WERI-Rb-1 (cell line): ENCODE measurements around the gene TRIM74.
A peak's percentile ranks its signal among the peaks of the same experiment; 100 is the strongest.
"Not testable (repeated sequence)": the region's sequence is repeated elsewhere in the genome, so short reads cannot be mapped to it uniquely, and the experiment has no call there.

Source experiments
- DNase-seq: peaks from one replicate; pipeline ENCODE4 v3.0.0-alpha.2; 2020
- H3K27ac ChIP-seq: fragments of 250-450 bp; sonication (Bioruptor Pico); 2 replicates; pipeline ENCODE4 v1.5.1; 2020; ENCODE audit warnings: mild to moderate bottlenecking, moderate library complexity
- H3K27me3 ChIP-seq: fragments of 250-450 bp; sonication (Bioruptor Pico); 2 replicates; pipeline ENCODE4 v1.5.1; 2021; ENCODE audit warnings: mild to moderate bottlenecking, low read depth, moderate library complexity; ENCODE audit not compliant: insufficient read depth, severe bottlenecking
- H3K36me3 ChIP-seq: fragments of 250-450 bp; sonication (Bioruptor Pico); 2 replicates; pipeline ENCODE4 v1.5.1; 2020; ENCODE audit warnings: mild to moderate bottlenecking, moderate library complexity
- H3K4me3 ChIP-seq: 2 replicates; pipeline ENCODE4 v1.5.1; 2011; ENCODE audit warnings: low read depth, mild to moderate bottlenecking, control low read depth, low read length
- H3K9me3 ChIP-seq: fragments of 250-450 bp; sonication (Bioruptor Pico); 2 replicates; pipeline ENCODE4 v1.5.1; 2021; ENCODE audit warnings: mild to moderate bottlenecking, moderate library complexity; ENCODE audit not compliant: severe bottlenecking
- TF ChIP-seq, protein P1 (sequence below): IDR thresholded peaks from 2 replicates; pipeline ENCODE4 v1.5.1; 2011; ENCODE audit warnings: low read depth, mild to moderate bottlenecking, control low read depth, inconsistent platforms, low read length

The TRIM74 gene

DNA sequence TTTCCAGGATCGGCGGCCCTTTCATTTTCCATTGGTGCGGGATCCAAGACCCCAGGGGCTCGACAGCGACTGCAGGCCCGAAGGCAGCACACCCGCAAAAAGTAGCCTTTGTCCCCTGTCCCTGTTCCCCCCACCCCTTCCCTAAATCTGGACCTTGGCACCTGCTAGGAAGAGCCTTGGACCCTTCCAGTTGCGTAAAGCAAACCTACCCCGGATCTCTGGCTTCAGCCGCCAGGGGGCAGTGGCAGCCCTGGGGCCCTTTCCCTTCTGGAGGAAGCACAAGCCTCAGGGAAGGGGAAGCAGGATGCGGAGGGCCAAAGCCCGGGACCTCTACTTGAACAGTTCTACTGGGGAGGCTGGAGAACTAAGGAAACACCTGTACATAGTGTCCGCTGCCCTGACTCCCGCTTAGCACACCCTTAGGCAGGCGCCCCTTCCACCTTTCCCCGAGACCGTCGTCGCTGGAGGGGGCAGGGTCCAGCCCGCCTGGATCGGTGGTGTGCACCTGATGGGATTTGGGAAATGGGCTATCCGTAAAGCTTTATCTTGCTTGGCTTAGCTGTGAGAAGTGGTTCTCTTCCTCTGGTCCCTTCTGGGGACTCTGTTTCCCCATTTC lies 23.0 kb downstream of the TRIM74 start:
- H3K27me3 ChIP-seq, DNase-seq, H3K27ac ChIP-seq, H3K36me3 ChIP-seq, H3K4me3 ChIP-seq, H3K9me3 ChIP-seq: not testable (repeated sequence)
- TF ChIP-seq, protein P1, sequence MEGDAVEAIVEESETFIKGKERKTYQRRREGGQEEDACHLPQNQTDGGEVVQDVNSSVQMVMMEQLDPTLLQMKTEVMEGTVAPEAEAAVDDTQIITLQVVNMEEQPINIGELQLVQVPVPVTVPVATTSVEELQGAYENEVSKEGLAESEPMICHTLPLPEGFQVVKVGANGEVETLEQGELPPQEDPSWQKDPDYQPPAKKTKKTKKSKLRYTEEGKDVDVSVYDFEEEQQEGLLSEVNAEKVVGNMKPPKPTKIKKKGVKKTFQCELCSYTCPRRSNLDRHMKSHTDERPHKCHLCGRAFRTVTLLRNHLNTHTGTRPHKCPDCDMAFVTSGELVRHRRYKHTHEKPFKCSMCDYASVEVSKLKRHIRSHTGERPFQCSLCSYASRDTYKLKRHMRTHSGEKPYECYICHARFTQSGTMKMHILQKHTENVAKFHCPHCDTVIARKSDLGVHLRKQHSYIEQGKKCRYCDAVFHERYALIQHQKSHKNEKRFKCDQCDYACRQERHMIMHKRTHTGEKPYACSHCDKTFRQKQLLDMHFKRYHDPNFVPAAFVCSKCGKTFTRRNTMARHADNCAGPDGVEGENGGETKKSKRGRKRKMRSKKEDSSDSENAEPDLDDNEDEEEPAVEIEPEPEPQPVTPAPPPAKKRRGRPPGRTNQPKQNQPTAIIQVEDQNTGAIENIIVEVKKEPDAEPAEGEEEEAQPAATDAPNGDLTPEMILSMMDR, result peak; percentile 36

DNA sequence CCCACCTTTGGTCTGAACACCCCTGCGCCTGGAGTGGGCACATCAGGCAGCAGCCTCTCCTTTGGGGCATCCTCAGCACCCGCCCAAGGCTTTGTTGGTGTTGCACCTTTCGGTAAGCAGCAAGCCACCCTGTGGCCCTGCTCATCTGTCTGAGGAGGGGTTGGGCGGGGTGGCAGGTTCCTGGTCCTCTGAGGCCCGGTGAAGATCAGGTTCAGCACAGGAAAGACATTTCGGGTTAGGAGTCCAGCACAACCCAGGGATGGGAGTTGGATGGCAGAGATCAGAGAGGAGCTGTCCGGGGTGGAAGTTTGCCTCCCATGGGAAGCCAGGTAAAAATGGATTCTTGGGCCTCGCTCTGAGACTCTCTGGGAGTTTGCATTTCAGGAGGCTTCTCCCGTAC lies 23.7 kb downstream of the TRIM74 start:
- H3K9me3 ChIP-seq, H3K27ac ChIP-seq, DNase-seq, H3K4me3 ChIP-seq, H3K27me3 ChIP-seq, H3K36me3 ChIP-seq: not testable (repeated sequence)

DNA sequence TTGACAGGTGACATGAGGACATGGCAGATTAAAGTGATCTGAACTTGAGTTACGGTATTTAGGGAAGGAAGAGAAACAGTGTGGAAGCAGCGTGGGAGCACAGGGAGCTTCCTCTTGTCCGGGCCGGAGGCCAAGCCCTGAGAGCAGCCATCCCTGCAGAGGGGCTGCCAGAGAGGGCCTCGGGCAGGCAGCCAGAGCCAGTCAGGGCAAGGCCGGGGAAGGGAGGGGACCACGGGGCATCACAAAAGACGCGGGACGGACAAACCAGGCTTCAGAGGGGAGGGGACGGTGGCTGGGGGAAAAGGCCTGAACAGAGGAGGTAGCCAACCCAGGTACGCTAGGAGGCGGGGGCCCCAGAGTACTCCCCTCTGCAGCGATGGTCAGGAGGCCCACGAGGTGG lies 24.3 kb downstream of the TRIM74 start:
- not testable (repeated sequence) for H3K4me3 ChIP-seq, H3K9me3 ChIP-seq, DNase-seq, H3K27me3 ChIP-seq, H3K36me3 ChIP-seq, H3K27ac ChIP-seq

DNA sequence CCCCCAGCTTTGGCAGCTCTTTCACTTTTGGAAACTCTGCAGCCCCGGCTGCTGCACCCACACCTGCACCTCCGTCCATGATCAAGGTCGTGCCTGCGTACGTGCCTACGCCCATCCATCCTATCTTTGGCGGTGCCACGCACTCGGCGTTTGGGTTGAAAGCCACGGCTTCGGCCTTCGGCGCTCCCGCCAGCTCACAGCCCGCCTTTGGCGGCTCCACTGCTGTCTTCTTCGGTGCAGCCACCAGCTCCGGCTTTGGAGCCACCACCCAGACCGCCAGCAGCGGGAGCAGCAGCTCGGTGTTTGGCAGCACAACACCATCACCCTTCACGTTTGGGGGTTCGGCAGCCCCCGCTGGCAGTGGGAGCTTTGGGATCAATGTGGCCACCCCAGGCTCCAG lies 26.3 kb downstream of the TRIM74 start:
- H3K27me3 ChIP-seq, H3K27ac ChIP-seq, H3K9me3 ChIP-seq, H3K36me3 ChIP-seq, DNase-seq, H3K4me3 ChIP-seq: not testable (repeated sequence)

DNA sequence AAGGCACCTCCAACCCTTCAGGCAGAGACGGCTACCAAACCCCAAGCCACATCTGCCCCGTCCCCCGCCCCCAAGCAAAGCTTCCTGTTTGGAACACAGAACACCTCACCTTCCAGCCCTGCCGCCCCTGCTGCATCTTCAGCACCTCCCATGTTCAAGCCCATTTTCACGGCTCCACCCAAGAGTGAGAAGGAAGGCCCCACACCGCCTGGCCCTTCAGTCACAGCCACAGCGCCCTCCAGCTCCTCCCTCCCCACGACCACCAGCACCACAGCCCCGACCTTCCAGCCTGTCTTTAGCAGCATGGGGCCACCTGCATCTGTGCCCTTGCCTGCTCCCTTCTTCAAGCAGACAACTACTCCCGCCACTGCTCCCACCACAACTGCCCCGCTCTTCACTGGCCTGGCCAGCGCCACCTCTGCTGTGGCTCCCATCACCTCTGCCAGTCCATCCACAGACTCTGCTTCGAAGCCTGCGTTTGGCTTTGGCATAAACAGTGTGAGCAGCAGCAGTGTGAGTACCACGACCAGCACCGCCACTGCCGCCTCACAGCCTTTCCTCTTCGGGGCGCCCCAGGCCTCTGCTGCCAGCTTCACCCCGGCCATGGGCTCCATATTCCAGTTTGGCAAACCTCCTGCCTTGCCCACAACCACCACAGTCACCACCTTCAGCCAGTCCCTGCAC lies 27.1 kb downstream of the TRIM74 start:
- not testable (repeated sequence) for H3K36me3 ChIP-seq, DNase-seq, H3K27me3 ChIP-seq, H3K4me3 ChIP-seq, H3K9me3 ChIP-seq, H3K27ac ChIP-seq

DNA sequence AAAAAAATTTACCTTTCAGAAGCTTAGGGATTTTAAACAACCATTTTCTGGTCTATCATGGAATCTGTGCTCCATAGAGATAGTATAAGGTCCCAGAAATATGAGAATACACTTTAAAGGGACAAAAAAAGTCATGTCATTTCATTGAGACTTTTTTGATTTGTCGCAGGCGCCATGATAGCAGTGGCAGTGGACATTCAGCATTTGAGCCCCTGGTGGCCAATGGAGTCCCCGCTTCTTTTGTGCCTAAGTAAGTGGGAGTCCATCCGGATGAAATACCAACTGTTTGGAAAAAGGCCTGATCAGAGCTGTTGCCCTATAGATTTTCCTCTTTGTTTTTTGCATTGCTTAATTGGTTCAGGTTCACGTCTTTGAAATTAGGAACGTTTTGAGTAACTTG lies 41.0 kb downstream of the TRIM74 start:
- H3K4me3 ChIP-seq, DNase-seq, H3K27ac ChIP-seq, H3K9me3 ChIP-seq, H3K27me3 ChIP-seq: not testable (repeated sequence)
- H3K36me3 ChIP-seq, result peaks cover 43% of the 10 kb centered on the region

DNA sequence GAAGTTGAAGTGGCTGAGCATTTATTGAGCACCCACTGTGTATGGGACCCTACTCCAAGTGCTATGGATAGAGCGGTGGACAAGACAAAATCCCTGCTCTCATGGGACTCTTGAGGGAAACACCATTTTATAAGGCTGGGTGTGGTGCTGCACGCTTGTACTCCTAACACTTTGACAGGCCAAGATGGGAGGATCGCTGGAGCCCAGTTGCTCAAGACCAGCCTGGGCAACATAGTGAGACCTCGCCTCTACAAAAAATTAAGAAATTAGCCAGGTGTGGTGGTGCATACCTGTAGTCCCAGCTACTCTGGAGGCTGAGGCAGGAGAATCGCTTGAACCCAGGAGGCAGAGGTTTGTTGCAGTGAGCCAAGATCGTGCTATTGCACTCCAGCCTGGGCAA lies 41.5 kb downstream of the TRIM74 start:
- not testable (repeated sequence) for H3K4me3 ChIP-seq, H3K27ac ChIP-seq, H3K9me3 ChIP-seq, H3K27me3 ChIP-seq, DNase-seq
- H3K36me3 ChIP-seq, result peaks cover 43% of the 10 kb centered on the region

DNA sequence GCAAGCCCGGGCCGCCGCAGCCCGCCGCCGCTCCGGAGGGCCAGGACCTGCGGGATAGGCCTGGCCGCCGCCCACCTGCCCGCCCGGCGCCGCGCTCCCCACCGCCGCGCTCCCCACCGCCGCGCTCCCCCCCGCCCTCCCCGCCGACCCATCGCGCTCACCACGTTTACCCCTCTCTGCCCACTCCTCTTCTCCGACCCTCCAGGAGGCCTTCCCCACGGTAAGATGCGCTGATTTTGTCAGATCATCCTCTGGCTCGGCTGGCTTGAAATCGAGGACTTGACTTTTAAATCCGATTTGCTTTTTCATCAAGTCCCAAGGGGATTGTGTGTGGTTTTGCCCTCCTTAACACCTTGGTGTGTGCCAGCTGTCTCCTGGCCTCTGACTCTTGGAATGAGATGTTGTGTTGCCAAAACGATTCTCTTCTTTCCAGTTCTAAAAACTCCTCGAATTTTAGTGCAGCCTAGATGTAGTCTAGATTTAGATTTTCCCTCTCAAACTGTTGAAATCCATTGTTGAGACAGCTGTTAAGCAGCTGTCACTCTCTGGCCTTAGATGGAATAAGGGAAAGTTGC lies 43.6 kb downstream of the TRIM74 start:
- Histone ChIP-seq H3K4me3 (peak overlapping the region; percentile 82), H3K9me3 (no peaks in the 10 kb centered on the region), H3K27me3 (no peaks in the 10 kb centered on the region), H3K27ac (peak overlapping the region; percentile 88), H3K36me3 (peaks cover 37% of the 10 kb centered on the region)
- peak; percentile 52 for DNase-seq
- TF ChIP-seq, protein P1, result no peak
